HG02759 (cell line): ENCODE results near the gene TIMM22.

Source experiments
- ATAC-seq: cut with Tn5 transposase; IDR thresholded peaks from one replicate; pipeline ENCODE4 v1.9.1; 2021; ENCODE audit warnings: mild to moderate bottlenecking, moderate library complexity; ENCODE audit not compliant: unreplicated experiment

Gene TIMM22

GRCh38 chr17:1001640-1002411 is 4.9 kb downstream of the TIMM22 start:
- no peak for ATAC-seq

GRCh38 chr17:1002412-1002753 is 5.5 kb downstream of the TIMM22 start:
- ATAC-seq, result no peak

GRCh38 chr17:1002771-1003555 is 6.0 kb downstream of the TIMM22 start:
- no peak for ATAC-seq

- no peak for ATAC-seq
Measured at GRCh38 chr17:1003633-1003971, 6.7 kb downstream of the TIMM22 start.

GRCh38 chr17:1003972-1004768 is 7.2 kb downstream of the TIMM22 start:
- ATAC-seq, result no peak

- no peak for ATAC-seq
Measured at GRCh38 chr17:1004769-1005295, 7.9 kb downstream of the TIMM22 start.

- ATAC-seq, result no peak
Measured at GRCh38 chr17:1005361-1005946, 8.5 kb downstream of the TIMM22 start.

- ATAC-seq, result no peak
Measured at GRCh38 chr17:1006054-1006453, 9.1 kb downstream of the TIMM22 start.

- ATAC-seq, result no peak
Measured at GRCh38 chr17:1007310-1008007, 10.5 kb downstream of the TIMM22 start.

GRCh38 chr17:1008008-1008761 is 11.3 kb downstream of the TIMM22 start:
- ATAC-seq, result no peak

- no peak for ATAC-seq
Measured at GRCh38 chr17:1009229-1010085, 12.5 kb downstream of the TIMM22 start.

- no peak for ATAC-seq
Measured at GRCh38 chr17:1010086-1010450, 13.1 kb downstream of the TIMM22 start.

GRCh38 chr17:1010586-1010985 is 13.7 kb downstream of the TIMM22 start:
- ATAC-seq, result no peak

- no peak for ATAC-seq
Measured at GRCh38 chr17:1011138-1011537, 14.2 kb downstream of the TIMM22 start.

GRCh38 chr17:1011760-1012735 is 15.1 kb downstream of the TIMM22 start:
- no peak for ATAC-seq

GRCh38 chr17:1012823-1013728 is 16.1 kb downstream of the TIMM22 start:
- ATAC-seq, result no peak

GRCh38 chr17:1013729-1014090 is 16.8 kb downstream of the TIMM22 start:
- no peak for ATAC-seq
